SK-N-SH (cell line): Measurements from ENCODE around the gene PPP1R1B.

Experiments
- POLR2AphosphoS5 ChIP-seq: IDR thresholded peaks from 2 replicates; pipeline ENCODE4 v1.6.1; 2012; ENCODE audit warnings: low read depth, low read length
- SMC3 ChIP-seq: IDR thresholded peaks from 2 replicates; pipeline ENCODE4 v1.6.1; 2012; ENCODE audit warnings: low read depth, low read length, improper control_type of control experiment
- TF ChIP-seq, protein P1 (sequence below): fragments of 200-600 bp; sonication (generic); IDR thresholded peaks from 2 replicates; pipeline ENCODE4 v1.6.1; 2017; ENCODE audit warnings: antibody characterized with exemption, mild to moderate bottlenecking, moderate library complexity

DNA sequence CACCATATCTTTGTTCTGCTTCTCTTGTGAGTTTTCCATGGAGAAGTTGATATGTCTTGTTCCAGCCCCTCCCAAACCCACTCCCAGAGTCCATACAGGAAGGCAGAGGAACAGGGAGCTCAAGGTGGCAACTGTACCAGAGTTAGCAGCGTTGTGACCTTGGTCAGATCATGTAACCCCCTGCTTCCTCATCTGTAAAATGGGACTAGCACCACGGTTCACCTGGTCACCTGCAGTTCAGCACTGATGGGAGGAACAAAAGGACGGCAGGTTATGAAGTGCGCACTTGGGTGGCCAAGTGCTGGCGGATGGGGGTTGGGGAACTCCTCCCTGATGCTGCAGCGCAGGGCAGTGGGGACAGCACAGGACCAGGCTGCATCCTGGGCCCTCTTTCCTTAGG is 11.3 kb upstream of the PPP1R1B start:
- no peak for TF ChIP-seq POLR2AphosphoS5
- TF ChIP-seq, protein P1, sequence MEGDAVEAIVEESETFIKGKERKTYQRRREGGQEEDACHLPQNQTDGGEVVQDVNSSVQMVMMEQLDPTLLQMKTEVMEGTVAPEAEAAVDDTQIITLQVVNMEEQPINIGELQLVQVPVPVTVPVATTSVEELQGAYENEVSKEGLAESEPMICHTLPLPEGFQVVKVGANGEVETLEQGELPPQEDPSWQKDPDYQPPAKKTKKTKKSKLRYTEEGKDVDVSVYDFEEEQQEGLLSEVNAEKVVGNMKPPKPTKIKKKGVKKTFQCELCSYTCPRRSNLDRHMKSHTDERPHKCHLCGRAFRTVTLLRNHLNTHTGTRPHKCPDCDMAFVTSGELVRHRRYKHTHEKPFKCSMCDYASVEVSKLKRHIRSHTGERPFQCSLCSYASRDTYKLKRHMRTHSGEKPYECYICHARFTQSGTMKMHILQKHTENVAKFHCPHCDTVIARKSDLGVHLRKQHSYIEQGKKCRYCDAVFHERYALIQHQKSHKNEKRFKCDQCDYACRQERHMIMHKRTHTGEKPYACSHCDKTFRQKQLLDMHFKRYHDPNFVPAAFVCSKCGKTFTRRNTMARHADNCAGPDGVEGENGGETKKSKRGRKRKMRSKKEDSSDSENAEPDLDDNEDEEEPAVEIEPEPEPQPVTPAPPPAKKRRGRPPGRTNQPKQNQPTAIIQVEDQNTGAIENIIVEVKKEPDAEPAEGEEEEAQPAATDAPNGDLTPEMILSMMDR = no peak
- no peak for TF ChIP-seq SMC3
